GM19099 (cell line): Measurements from ENCODE around the gene ZNF79.

Experiments
- POLR2A ChIP-seq: IDR thresholded peaks from 3 replicates; pipeline ENCODE4 v1.6.1; 2011; ENCODE audit warnings: low read depth; ENCODE audit not compliant: insufficient read length; ENCODE audit errors: extremely low read depth

ZNF79 gene

GRCh38 chr9:127451858-127452656 lies 27.9 kb downstream of the ZNF79 start:
- TF ChIP-seq POLR2A = no peak

DNA sequence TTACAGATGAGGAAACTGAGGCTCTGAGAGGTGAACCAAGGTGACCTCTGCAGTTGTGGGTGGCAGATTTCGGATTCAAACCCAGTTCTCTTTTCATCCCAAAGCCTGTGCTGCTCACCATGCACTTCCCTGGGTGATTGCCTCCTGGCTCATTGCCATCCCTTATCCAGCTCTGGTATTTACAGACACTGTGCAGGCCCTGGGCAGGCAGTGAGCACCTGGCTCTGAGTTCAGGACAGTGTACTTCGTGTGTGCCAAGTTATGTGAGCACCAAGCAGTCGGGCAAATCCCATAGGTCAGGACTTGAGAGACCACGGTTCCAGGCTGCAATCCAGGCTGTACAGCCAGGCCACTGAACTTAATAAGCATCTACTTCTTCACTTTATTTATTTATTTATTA lies 28.5 kb downstream of the ZNF79 start:
- no peak for TF ChIP-seq POLR2A

DNA sequence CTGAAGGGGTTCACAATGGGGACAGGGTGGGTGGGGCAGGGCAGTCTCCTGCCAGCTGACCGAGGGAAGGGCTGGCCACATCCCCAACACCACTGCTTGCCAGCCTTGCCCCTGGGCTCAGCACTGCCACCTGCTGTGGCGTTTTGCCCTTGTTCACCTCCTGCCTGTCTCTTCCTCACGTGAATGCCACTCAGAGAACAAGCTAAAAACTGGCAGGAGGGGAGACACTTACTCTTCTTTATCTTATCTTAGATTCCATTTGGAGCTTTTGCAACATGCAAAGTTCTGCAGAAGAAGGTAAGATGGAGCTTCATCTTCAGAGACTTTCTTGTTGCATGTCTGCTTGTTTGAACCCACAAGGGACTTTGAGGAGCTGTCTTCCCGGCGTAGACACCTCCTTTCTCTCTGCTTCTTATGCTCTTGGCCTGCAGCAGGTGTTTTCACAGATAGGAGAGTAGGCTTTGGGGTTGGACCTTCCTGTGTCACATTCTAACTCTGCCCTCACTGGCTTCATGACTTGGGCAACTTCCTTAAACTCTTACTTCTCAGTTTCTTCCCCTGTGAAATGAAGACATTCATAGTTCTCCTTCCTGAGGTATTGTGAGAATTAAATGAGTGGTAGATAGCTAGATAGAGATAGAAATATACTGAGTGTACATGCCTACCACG lies 31.3 kb downstream of the ZNF79 start:
- TF ChIP-seq POLR2A = no peak

- no peak for TF ChIP-seq POLR2A
These were observed 33.2 kb downstream of the ZNF79 start for GRCh38 chr9:127457191-127457878.

- TF ChIP-seq POLR2A = no peak
These were observed 34.7 kb downstream of the ZNF79 start for GRCh38 chr9:127458921-127459320.

GRCh38 chr9:127463382-127463781 lies 39.2 kb downstream of the ZNF79 start:
- no peak for TF ChIP-seq POLR2A

DNA sequence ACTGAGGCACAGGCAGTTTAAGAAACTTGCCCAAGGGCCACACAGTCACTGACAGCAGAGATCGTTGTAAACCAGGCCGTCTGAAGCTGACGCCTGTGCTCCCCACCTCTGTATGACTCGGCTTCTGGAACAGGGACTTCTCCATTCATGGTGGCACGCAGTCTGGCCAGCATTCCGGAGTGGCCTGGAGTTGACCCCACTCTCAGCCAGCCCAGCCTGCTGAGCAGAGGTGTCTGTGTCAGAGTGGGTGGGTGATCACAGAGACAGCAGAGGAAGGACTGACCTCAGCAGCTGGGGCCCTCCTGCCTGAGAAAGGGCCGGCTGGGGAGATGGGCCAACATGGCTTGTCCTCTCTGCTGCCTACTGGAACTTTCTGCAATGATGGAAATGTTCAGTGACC lies 39.7 kb downstream of the ZNF79 start:
- no peak for TF ChIP-seq POLR2A

DNA sequence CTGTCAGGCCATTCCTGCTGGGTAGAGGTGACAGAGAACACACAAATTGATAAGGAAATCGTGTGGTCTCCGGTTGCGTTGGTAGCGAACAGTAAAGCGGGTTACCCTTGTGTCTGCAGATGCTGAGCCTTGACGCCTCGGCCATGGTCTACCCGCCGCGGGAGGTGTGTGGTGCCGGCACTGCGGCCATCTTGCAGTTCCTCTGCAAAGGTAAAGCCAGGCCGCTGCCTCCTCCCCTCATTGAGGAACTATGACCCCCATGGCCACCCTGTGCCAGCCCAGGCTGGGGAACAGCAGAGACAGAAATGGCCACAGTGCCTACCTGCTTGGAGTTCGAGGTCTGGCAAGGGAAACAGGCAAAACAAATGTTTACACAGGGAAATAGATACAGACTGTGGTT lies 43.4 kb downstream of the ZNF79 start:
- no peak for TF ChIP-seq POLR2A

GRCh38 chr9:127470662-127471061 lies 46.5 kb downstream of the ZNF79 start:
- TF ChIP-seq POLR2A = no peak

GRCh38 chr9:127473501-127473900 lies 49.3 kb downstream of the ZNF79 start:
- TF ChIP-seq POLR2A = no peak

DNA sequence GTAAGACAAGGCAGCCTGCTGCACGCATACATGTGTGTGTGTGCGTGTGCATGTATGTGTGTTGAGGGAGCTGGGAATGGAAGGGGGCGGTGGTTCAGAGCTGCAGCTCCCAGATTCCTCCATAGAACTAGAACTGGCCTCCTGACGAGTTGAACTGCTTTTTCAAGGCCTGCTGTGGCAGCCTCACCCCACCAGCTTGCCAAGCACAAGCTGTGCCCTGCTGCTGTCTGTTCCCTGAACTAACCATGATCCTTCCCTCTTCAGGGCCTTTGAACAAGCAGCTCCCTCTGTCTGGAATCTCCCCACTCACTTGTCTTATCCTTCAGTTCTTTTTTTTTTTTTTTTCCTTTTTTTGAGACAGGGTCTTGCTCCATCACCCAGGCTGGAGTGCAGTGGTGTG lies 49.8 kb downstream of the ZNF79 start:
- no peak for TF ChIP-seq POLR2A

- TF ChIP-seq POLR2A = no peak
These were observed 50.4 kb downstream of the ZNF79 start for GRCh38 chr9:127474592-127474991.

GRCh38 chr9:127479507-127480081 lies 55.4 kb downstream of the ZNF79 start:
- no peak for TF ChIP-seq POLR2A

GRCh38 chr9:127482662-127483061 lies 58.5 kb downstream of the ZNF79 start:
- no peak for TF ChIP-seq POLR2A

DNA sequence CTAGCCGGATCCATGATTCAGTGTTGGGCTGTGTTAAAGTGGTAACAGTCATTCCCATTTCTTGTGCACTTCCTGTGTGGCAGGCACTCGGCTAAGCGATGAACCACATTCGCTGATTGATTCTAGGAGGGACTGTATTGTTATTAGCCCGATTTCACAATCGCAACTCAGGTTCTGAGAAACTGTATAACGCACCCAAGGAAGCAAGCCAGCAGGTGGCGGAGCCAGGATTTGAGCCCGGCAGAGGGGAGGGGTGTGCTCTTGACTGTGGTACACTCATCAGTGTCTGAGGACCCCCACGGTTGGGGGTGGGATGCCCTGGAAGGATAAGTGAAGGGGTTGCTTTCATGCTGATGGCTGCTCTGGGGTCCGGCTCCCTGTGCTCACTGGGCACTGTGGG lies 61.8 kb downstream of the ZNF79 start:
- no peak for TF ChIP-seq POLR2A
